Measurements from ENCODE around the gene TTC3.
"Not testable (repeated sequence)": the region's sequence is repeated elsewhere in the genome, so short reads cannot be mapped to it uniquely, and the experiment has no call there.

The TTC3 gene

DNA sequence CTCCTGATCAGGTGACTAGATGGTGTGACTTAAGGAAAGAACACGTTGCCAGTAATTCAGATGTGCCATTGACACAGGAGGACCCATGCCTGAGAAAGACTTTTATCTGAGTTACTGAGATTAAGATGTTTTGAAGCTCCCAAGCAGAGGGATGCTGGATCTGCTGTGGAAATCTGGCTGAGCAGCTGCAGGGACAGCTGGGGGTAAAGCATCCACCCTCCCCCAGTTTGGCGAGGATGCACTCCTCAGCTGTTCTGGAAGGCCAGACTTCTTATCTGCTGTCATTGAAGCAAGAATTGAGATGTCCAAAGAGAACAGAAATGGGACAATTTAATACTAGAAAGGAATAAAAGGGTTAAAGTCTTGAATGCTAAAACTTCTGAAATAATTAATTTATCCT, 25.7 kb downstream of the TTC3 start:
- DNase-seq = no peak
- H3K36me3 ChIP-seq (replicated peaks) = peaks cover 41% of the 10 kb centered on the region
- no peaks in the 10 kb centered on the region for H3K27me3 ChIP-seq (replicated peaks)
- H3K27ac ChIP-seq = no peak overlapping the region
- TF ChIP-seq, protein P1, sequence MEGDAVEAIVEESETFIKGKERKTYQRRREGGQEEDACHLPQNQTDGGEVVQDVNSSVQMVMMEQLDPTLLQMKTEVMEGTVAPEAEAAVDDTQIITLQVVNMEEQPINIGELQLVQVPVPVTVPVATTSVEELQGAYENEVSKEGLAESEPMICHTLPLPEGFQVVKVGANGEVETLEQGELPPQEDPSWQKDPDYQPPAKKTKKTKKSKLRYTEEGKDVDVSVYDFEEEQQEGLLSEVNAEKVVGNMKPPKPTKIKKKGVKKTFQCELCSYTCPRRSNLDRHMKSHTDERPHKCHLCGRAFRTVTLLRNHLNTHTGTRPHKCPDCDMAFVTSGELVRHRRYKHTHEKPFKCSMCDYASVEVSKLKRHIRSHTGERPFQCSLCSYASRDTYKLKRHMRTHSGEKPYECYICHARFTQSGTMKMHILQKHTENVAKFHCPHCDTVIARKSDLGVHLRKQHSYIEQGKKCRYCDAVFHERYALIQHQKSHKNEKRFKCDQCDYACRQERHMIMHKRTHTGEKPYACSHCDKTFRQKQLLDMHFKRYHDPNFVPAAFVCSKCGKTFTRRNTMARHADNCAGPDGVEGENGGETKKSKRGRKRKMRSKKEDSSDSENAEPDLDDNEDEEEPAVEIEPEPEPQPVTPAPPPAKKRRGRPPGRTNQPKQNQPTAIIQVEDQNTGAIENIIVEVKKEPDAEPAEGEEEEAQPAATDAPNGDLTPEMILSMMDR (IDR thresholded peaks at IDR 0.05; ENCODE audit: low read depth, low read length, missing control alignments) = no peak
- H3K4me3 ChIP-seq (ENCODE audit: low read depth, low read length) = no peak overlapping the region
- in situ Hi-C loops (cut with HindIII; ENCODE audit: low pct_ligation_motif_present, low sequenced_read_pairs) = no loop called here

DNA sequence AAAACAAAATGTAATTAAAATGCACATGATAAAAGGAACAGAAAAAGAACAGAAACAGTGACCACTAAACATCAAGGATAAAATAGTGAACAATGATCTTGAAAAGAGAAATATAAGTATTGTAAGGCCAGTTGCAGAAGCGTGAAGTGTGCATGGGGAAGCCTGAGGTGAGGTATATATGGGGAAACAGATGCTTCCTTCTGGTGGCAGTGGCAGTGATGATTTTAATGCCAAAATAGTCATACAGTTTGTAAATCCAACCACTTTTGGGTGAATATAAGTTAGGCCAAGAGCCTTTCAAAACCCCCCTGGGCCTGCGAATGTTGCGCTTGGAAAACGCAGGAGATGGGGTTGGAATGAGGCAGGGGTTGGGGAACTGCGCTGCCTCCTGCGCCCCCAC, 27.3 kb downstream of the TTC3 start:
- in situ Hi-C loops (cut with HindIII; ENCODE audit: low pct_ligation_motif_present, low sequenced_read_pairs) = no loop called here
- TF ChIP-seq, protein P1 (IDR thresholded peaks at IDR 0.05; ENCODE audit: low read depth, low read length, missing control alignments) = no peak

DNA sequence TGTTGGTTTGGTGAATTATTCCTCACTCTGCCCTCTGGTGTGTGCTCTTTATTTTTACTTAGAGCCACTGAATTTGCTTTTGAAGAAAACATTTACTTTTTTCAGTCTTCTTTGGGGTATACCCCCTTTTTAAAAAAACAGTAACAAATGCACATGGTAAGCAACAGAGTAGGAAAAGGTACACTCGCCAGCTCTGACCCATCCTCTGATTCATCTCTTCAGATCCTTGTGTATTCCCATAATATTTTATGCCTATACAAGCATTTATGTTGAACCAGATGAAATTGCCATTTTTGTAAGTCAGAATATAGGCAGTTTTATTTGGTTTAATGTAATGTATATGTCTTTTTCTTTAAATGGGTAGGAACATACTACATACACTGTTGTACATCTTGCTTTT, 28.3 kb downstream of the TTC3 start:
- Histone ChIP-seq H3K27ac (no peak overlapping the region), H3K4me3 (ENCODE audit: low read depth, low read length) (no peak overlapping the region), H3K27me3 (replicated peaks) (no peaks in the 10 kb centered on the region), H3K36me3 (replicated peaks) (peaks cover 29% of the 10 kb centered on the region)
- TF ChIP-seq, protein P1 (IDR thresholded peaks at IDR 0.05; ENCODE audit: low read depth, low read length, missing control alignments) = no peak
- in situ Hi-C loops (cut with HindIII; ENCODE audit: low pct_ligation_motif_present, low sequenced_read_pairs) = no loop called here
- no peak for DNase-seq

More for the DNA sequence above, 27.3 kb downstream of the TTC3 start:
- Histone ChIP-seq H3K27ac (no peak overlapping the region), H3K27me3 (replicated peaks) (no peaks in the 10 kb centered on the region), H3K36me3 (replicated peaks) (peaks cover 37% of the 10 kb centered on the region), H3K4me3 (ENCODE audit: low read depth, low read length) (no peak overlapping the region)
- no peak for DNase-seq

DNA sequence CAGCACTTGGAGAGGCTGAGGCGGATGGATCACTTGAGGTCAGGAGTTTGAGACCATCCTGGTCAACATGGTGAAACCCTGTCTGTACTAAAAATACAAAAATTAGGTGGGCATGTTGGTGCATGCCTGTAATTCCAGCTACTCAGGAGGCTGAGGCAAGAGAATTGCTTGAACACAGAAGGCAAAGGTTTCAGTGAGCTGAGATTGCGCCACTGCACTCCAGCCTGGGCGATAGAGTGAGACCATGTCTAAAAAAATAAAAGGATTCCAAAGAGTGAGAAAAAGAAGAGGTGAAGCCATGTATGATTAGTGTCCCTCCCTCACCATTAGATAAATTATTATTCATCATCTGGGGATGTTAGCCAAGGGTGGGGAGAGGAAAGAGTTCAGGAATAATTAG, 29.7 kb downstream of the TTC3 start:
- H3K27ac ChIP-seq; H3K27me3 ChIP-seq (replicated peaks); DNase-seq; in situ Hi-C loops (cut with HindIII; ENCODE audit: low pct_ligation_motif_present, low sequenced_read_pairs); H3K4me3 ChIP-seq (ENCODE audit: low read depth, low read length): not testable (repeated sequence)
- peaks cover 20% of the 10 kb centered on the region for H3K36me3 ChIP-seq (replicated peaks)

DNA sequence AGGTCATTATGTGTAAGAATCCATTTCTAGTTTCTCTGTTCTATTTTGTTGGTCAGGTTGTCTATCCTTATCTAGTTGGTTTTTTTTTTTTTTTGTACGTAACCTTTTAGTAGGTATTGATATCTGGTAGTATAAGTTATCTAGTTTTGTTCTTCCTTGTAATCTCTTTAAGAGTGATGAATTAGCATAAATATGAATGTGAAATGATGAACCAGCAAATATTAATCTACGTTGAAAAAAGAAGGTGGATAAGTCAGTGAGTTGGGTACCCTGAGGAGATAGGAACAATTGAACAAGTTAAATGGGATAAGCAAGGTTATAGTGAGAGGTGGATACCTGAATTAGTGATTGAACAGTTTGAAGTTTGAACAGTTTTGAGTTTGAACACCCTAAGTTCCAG, 33.9 kb downstream of the TTC3 start:
- in situ Hi-C loops (cut with HindIII; ENCODE audit: low pct_ligation_motif_present, low sequenced_read_pairs) = no loop called here
- TF ChIP-seq, protein P1 (IDR thresholded peaks at IDR 0.05; ENCODE audit: low read depth, low read length, missing control alignments) = no peak

DNA sequence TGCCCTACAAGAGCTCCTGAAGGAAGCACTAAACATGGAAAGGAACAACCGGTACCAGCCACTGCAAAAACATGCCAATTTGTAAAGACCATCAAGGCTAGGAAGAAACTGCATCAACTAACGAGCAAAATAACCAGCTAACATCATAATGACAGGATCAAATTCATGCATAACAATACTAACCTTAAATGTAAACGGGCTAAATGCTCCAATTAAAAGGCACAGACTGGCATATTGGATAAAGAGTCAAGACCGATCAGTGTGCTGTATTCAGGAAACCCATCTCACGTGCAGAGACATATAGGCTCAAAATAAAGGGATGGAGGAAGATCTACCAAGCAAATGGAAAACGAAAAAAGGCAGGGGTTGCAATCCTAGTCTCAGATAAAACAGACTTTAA, 38.0 kb downstream of the TTC3 start:
- DNase-seq; H3K4me3 ChIP-seq (ENCODE audit: low read depth, low read length); H3K27ac ChIP-seq; in situ Hi-C loops (cut with HindIII; ENCODE audit: low pct_ligation_motif_present, low sequenced_read_pairs); H3K27me3 ChIP-seq (replicated peaks): not testable (repeated sequence)
- H3K36me3 ChIP-seq (replicated peaks) = peaks cover 14% of the 10 kb centered on the region

More for the DNA sequence above, 33.9 kb downstream of the TTC3 start:
- Histone ChIP-seq H3K27ac (no peak overlapping the region), H3K4me3 (ENCODE audit: low read depth, low read length) (no peak overlapping the region), H3K27me3 (replicated peaks) (no peaks in the 10 kb centered on the region), H3K36me3 (replicated peaks) (peaks cover 14% of the 10 kb centered on the region)
- no peak for DNase-seq

DNA sequence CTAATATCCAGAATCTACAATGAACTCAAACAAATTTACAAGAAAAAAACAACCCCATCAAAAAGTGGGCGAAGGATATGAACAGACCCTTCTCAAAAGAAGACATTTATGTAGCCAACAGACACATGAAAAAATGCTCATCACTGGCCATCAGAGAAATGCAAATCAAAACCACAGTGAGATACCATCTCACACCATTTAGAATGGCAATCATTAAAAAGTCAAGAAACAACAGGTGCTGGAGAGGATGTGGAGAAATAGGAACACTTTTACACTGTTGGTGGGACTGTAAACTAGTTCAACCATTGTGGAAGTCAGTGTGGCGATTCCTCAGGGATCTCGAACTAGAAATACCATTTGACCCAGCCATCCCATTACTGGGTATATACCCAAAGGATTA, 41.2 kb downstream of the TTC3 start:
- H3K36me3 ChIP-seq (replicated peaks); H3K27me3 ChIP-seq (replicated peaks); DNase-seq; in situ Hi-C loops (cut with HindIII; ENCODE audit: low pct_ligation_motif_present, low sequenced_read_pairs); H3K4me3 ChIP-seq (ENCODE audit: low read depth, low read length); H3K27ac ChIP-seq: not testable (repeated sequence)

GRCh38 chr21:37116459-37116858, 43.4 kb downstream of the TTC3 start:
- peak; percentile 43 for DNase-seq
- H3K4me3 ChIP-seq (ENCODE audit: low read depth, low read length); H3K36me3 ChIP-seq (replicated peaks); H3K27me3 ChIP-seq (replicated peaks); H3K27ac ChIP-seq; in situ Hi-C loops (cut with HindIII; ENCODE audit: low pct_ligation_motif_present, low sequenced_read_pairs): not testable (repeated sequence)

Data from brain microvascular endothelial cell (primary cell).